ENCODE measurements around the gene A2M.

A2M gene

GRCh38 chr12:9148926-9149325 is 33.2 kb upstream of the A2M start:
- Histone ChIP-seq H3K27me3 (ENCODE audit: control insufficient read depth in 1 of 2, insufficient read depth in 1 of 2, low read length in 2 of 2) (no peaks in the 10 kb centered on the region), H3K4me3 (ENCODE audit: insufficient read depth in 1 of 2, low read depth in 1 of 2, low read length in 2 of 2) (no peak overlapping the region), H3K79me1 (replicated peaks; ENCODE audit: low read length, poor library complexity, severe bottlenecking) (no peaks in the 10 kb centered on the region), H3K9me3 (ENCODE audit: control insufficient read depth, low read length) (peaks cover 27% of the 10 kb centered on the region), H2BK120ac (ENCODE audit: low read depth, low read length) (no peak overlapping the region), H2BK12ac (ENCODE audit: low read length in 2 of 2) (no peak overlapping the region), H3K9ac (ENCODE audit: low read length) (no peak overlapping the region), H3K27ac (ENCODE audit: low read length, poor library complexity, severe bottlenecking) (no peak overlapping the region), H3K14ac (ENCODE audit: low read length in 2 of 2) (no peak overlapping the region), H2AFZ (ENCODE audit: low read depth, low read length) (no peak overlapping the region), H4K91ac (ENCODE audit: low read length) (no peak overlapping the region), H3K36me3 (ENCODE audit: control insufficient read depth in 1 of 2, insufficient read depth in 2 of 2, low read depth in 1 of 2, low read length in 2 of 2) (no peaks in the 10 kb centered on the region), H3K4me2 (ENCODE audit: low read length, poor library complexity, severe bottlenecking) (no peak overlapping the region), H3K4me1 (ENCODE audit: control insufficient read depth, insufficient read depth, low read depth, low read length) (no peaks in the 10 kb centered on the region), H3K18ac (ENCODE audit: low read depth in 1 of 2, low read length in 2 of 2) (no peak overlapping the region), H2BK15ac (ENCODE audit: low read depth, poor library complexity, severe bottlenecking) (no peak overlapping the region), H2AK5ac (ENCODE audit: low read length, severe bottlenecking) (no peak overlapping the region), H2BK5ac (ENCODE audit: low read depth, low read length, poor library complexity, severe bottlenecking) (no peak overlapping the region), H3K23ac (ENCODE audit: low read length in 2 of 2) (no peak overlapping the region), H4K8ac (ENCODE audit: low read length) (no peak overlapping the region), H3K4ac (ENCODE audit: low read depth in 1 of 2, low read length in 2 of 2) (no peak overlapping the region)
- no peak for DNase-seq
- 69% methylated on average over 2 of the region's 2 CpGs for WGBS

GRCh38 chr12:9147461-9147860 is 31.7 kb upstream of the A2M start:
- H2BK5ac ChIP-seq (ENCODE audit: low read depth, low read length, poor library complexity, severe bottlenecking), result no peak overlapping the region
- no peak overlapping the region for H3K4me2 ChIP-seq (ENCODE audit: low read length, poor library complexity, severe bottlenecking)
- H3K27me3 ChIP-seq (ENCODE audit: control insufficient read depth in 1 of 2, insufficient read depth in 1 of 2, low read length in 2 of 2), result no peaks in the 10 kb centered on the region
- H3K14ac ChIP-seq (ENCODE audit: low read length in 2 of 2), result no peak overlapping the region
- H3K9me3 ChIP-seq (ENCODE audit: control insufficient read depth, low read length), result peaks cover 35% of the 10 kb centered on the region
- no peak overlapping the region for H3K4me3 ChIP-seq (ENCODE audit: insufficient read depth in 1 of 2, low read depth in 1 of 2, low read length in 2 of 2)
- DNase-seq, result no peak
- H3K36me3 ChIP-seq (ENCODE audit: control insufficient read depth in 1 of 2, insufficient read depth in 2 of 2, low read depth in 1 of 2, low read length in 2 of 2), result no peaks in the 10 kb centered on the region
- no peak overlapping the region for H3K9ac ChIP-seq (ENCODE audit: low read length)
- no peak overlapping the region for H2BK120ac ChIP-seq (ENCODE audit: low read depth, low read length)
- no peak overlapping the region for H4K91ac ChIP-seq (ENCODE audit: low read length)
- WGBS, result 62% methylated on average over 2 of the region's 2 CpGs
- H3K27ac ChIP-seq (ENCODE audit: low read length, poor library complexity, severe bottlenecking), result no peak overlapping the region
- no peak overlapping the region for H2BK12ac ChIP-seq (ENCODE audit: low read length in 2 of 2)
- no peaks in the 10 kb centered on the region for H3K79me1 ChIP-seq (replicated peaks; ENCODE audit: low read length, poor library complexity, severe bottlenecking)
- no peak overlapping the region for H3K23ac ChIP-seq (ENCODE audit: low read length in 2 of 2)
- no peak overlapping the region for H4K8ac ChIP-seq (ENCODE audit: low read length)
- H3K4ac ChIP-seq (ENCODE audit: low read depth in 1 of 2, low read length in 2 of 2), result no peak overlapping the region
- no peak overlapping the region for H2AK5ac ChIP-seq (ENCODE audit: low read length, severe bottlenecking)
- H2AFZ ChIP-seq (ENCODE audit: low read depth, low read length), result no peak overlapping the region
- no peak overlapping the region for H2BK15ac ChIP-seq (ENCODE audit: low read depth, poor library complexity, severe bottlenecking)
- no peaks in the 10 kb centered on the region for H3K4me1 ChIP-seq (ENCODE audit: control insufficient read depth, insufficient read depth, low read depth, low read length)
- H3K18ac ChIP-seq (ENCODE audit: low read depth in 1 of 2, low read length in 2 of 2), result no peak overlapping the region

GRCh38 chr12:9144730-9145106 is 29.0 kb upstream of the A2M start:
- Histone ChIP-seq H3K27me3 (ENCODE audit: control insufficient read depth in 1 of 2, insufficient read depth in 1 of 2, low read length in 2 of 2) (no peaks in the 10 kb centered on the region), H3K9ac (ENCODE audit: low read length) (no peak overlapping the region), H2AK5ac (ENCODE audit: low read length, severe bottlenecking) (no peak overlapping the region)

GRCh38 chr12:9143929-9144729 is 28.4 kb upstream of the A2M start:
- DNase-seq, result no peak
- Histone ChIP-seq H4K91ac (ENCODE audit: low read length) (no peak overlapping the region), H3K27me3 (ENCODE audit: control insufficient read depth in 1 of 2, insufficient read depth in 1 of 2, low read length in 2 of 2) (no peaks in the 10 kb centered on the region), H3K23ac (ENCODE audit: low read length in 2 of 2) (no peak overlapping the region), H2BK12ac (ENCODE audit: low read length in 2 of 2) (no peak overlapping the region), H2BK5ac (ENCODE audit: low read depth, low read length, poor library complexity, severe bottlenecking) (no peak overlapping the region), H3K9ac (ENCODE audit: low read length) (no peak overlapping the region), H3K79me1 (replicated peaks; ENCODE audit: low read length, poor library complexity, severe bottlenecking) (no peaks in the 10 kb centered on the region), H3K4me1 (ENCODE audit: control insufficient read depth, insufficient read depth, low read depth, low read length) (no peaks in the 10 kb centered on the region), H3K4ac (ENCODE audit: low read depth in 1 of 2, low read length in 2 of 2) (no peak overlapping the region), H3K4me3 (ENCODE audit: insufficient read depth in 1 of 2, low read depth in 1 of 2, low read length in 2 of 2) (no peak overlapping the region), H3K27ac (ENCODE audit: low read length, poor library complexity, severe bottlenecking) (no peak overlapping the region), H3K18ac (ENCODE audit: low read depth in 1 of 2, low read length in 2 of 2) (no peak overlapping the region), H3K14ac (ENCODE audit: low read length in 2 of 2) (no peak overlapping the region), H3K4me2 (ENCODE audit: low read length, poor library complexity, severe bottlenecking) (no peak overlapping the region), H2BK120ac (ENCODE audit: low read depth, low read length) (no peak overlapping the region), H3K36me3 (ENCODE audit: control insufficient read depth in 1 of 2, insufficient read depth in 2 of 2, low read depth in 1 of 2, low read length in 2 of 2) (no peaks in the 10 kb centered on the region), H3K9me3 (ENCODE audit: control insufficient read depth, low read length) (peaks cover 35% of the 10 kb centered on the region), H2AFZ (ENCODE audit: low read depth, low read length) (no peak overlapping the region), H2BK15ac (ENCODE audit: low read depth, poor library complexity, severe bottlenecking) (no peak overlapping the region), H2AK5ac (ENCODE audit: low read length, severe bottlenecking) (no peak overlapping the region), H4K8ac (ENCODE audit: low read length) (no peak overlapping the region)
- 86% methylated on average over 3 of the region's 3 CpGs for WGBS

More at GRCh38 chr12:9144730-9145106, 29.0 kb upstream of the A2M start:
- no peak overlapping the region for H2AFZ ChIP-seq (ENCODE audit: low read depth, low read length)
- no peak overlapping the region for H2BK12ac ChIP-seq (ENCODE audit: low read length in 2 of 2)
- no peak overlapping the region for H3K4me2 ChIP-seq (ENCODE audit: low read length, poor library complexity, severe bottlenecking)
- H3K4ac ChIP-seq (ENCODE audit: low read depth in 1 of 2, low read length in 2 of 2), result no peak overlapping the region
- no peak overlapping the region for H2BK15ac ChIP-seq (ENCODE audit: low read depth, poor library complexity, severe bottlenecking)
- no peak overlapping the region for H3K27ac ChIP-seq (ENCODE audit: low read length, poor library complexity, severe bottlenecking)
- H3K9me3 ChIP-seq (ENCODE audit: control insufficient read depth, low read length), result peaks cover 35% of the 10 kb centered on the region
- H3K18ac ChIP-seq (ENCODE audit: low read depth in 1 of 2, low read length in 2 of 2), result no peak overlapping the region
- no peak overlapping the region for H3K23ac ChIP-seq (ENCODE audit: low read length in 2 of 2)
- H3K14ac ChIP-seq (ENCODE audit: low read length in 2 of 2), result no peak overlapping the region
- H3K4me1 ChIP-seq (ENCODE audit: control insufficient read depth, insufficient read depth, low read depth, low read length), result no peaks in the 10 kb centered on the region
- H3K36me3 ChIP-seq (ENCODE audit: control insufficient read depth in 1 of 2, insufficient read depth in 2 of 2, low read depth in 1 of 2, low read length in 2 of 2), result no peaks in the 10 kb centered on the region
- WGBS, result 44% methylated on average over 4 of the region's 4 CpGs
- H2BK5ac ChIP-seq (ENCODE audit: low read depth, low read length, poor library complexity, severe bottlenecking), result no peak overlapping the region
- no peaks in the 10 kb centered on the region for H3K79me1 ChIP-seq (replicated peaks; ENCODE audit: low read length, poor library complexity, severe bottlenecking)
- no peak overlapping the region for H3K4me3 ChIP-seq (ENCODE audit: insufficient read depth in 1 of 2, low read depth in 1 of 2, low read length in 2 of 2)
- H4K91ac ChIP-seq (ENCODE audit: low read length), result no peak overlapping the region
- no peak for DNase-seq
- no peak overlapping the region for H2BK120ac ChIP-seq (ENCODE audit: low read depth, low read length)
- H4K8ac ChIP-seq (ENCODE audit: low read length), result no peak overlapping the region
